AG09319 (cell line): ENCODE measurements around the gene MICU2.
"Not testable (repeated sequence)": the region's sequence is repeated elsewhere in the genome, so short reads cannot be mapped to it uniquely, and the experiment has no call there.

ENCODE experiments used
- DNase-seq: peaks from one replicate; pipeline ENCODE4 v3.0.0-alpha.2; 2010; ENCODE audit warnings: low read depth; ENCODE audit errors: extremely low read depth
- TF ChIP-seq, protein P1 (sequence below): IDR thresholded peaks from 2 replicates; pipeline ENCODE4 v1.5.1; 2011; ENCODE audit warnings: low read depth, mild to moderate bottlenecking, inconsistent platforms, low read length, moderate library complexity

MICU2 gene

GRCh38 chr13:21567714-21568113 lies 36.3 kb downstream of the MICU2 start:
- TF ChIP-seq, protein P1, sequence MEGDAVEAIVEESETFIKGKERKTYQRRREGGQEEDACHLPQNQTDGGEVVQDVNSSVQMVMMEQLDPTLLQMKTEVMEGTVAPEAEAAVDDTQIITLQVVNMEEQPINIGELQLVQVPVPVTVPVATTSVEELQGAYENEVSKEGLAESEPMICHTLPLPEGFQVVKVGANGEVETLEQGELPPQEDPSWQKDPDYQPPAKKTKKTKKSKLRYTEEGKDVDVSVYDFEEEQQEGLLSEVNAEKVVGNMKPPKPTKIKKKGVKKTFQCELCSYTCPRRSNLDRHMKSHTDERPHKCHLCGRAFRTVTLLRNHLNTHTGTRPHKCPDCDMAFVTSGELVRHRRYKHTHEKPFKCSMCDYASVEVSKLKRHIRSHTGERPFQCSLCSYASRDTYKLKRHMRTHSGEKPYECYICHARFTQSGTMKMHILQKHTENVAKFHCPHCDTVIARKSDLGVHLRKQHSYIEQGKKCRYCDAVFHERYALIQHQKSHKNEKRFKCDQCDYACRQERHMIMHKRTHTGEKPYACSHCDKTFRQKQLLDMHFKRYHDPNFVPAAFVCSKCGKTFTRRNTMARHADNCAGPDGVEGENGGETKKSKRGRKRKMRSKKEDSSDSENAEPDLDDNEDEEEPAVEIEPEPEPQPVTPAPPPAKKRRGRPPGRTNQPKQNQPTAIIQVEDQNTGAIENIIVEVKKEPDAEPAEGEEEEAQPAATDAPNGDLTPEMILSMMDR: no peak
- DNase-seq: no peak

GRCh38 chr13:21557995-21558394 lies 46.0 kb downstream of the MICU2 start:
- no peak for DNase-seq
- TF ChIP-seq, protein P1: peak; percentile 21

DNA sequence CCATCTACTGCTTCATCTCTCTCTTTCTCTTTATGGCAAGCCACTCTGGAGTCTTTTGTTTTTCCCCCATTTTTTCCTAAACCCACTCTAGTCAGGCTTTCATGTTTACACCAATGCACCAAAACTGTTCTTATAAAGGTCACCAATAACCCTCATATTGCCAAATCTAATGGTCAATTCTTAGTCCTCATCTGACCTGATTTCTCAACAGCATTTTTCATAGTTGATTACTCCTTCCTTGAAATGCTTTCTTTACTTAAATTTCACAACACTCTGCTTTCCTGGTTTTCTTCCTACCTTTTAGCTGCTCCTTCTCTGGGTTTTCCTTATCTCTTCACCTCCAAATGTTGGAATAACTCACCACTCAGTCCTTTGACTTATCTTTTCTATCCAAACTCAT lies 47.9 kb downstream of the MICU2 start:
- DNase-seq: no peak
- TF ChIP-seq, protein P1: no peak

- DNase-seq: not testable (repeated sequence)
Observed at GRCh38 chr13:21553261-21553660, 50.7 kb downstream of the MICU2 start.

GRCh38 chr13:21550918-21551317 lies 53.1 kb downstream of the MICU2 start:
- TF ChIP-seq, protein P1: no peak

GRCh38 chr13:21549633-21550032 lies 54.3 kb downstream of the MICU2 start:
- TF ChIP-seq, protein P1: no peak
- DNase-seq: no peak

More at GRCh38 chr13:21550918-21551317, 53.1 kb downstream of the MICU2 start:
- DNase-seq: no peak

DNA sequence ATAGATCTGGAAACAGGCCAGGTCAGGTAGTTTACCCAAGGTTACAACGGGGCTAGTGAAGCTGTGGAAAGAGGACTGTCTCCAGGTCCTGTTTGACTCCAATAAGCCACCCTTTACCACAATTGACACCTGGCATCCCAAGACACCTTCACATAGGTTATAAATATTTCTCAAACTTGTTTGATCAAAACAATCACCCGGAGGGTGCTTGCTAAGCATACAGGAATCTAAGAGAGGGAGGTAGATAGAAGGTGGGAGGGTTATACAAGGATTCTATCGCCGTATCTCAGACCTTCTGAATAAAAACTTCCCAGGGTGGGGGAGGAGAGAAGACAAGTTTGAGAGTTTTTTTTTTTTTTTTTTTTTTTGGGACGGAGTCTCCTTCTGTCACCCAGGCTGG lies 55.4 kb downstream of the MICU2 start:
- no peak for DNase-seq
- TF ChIP-seq, protein P1: no peak

DNA sequence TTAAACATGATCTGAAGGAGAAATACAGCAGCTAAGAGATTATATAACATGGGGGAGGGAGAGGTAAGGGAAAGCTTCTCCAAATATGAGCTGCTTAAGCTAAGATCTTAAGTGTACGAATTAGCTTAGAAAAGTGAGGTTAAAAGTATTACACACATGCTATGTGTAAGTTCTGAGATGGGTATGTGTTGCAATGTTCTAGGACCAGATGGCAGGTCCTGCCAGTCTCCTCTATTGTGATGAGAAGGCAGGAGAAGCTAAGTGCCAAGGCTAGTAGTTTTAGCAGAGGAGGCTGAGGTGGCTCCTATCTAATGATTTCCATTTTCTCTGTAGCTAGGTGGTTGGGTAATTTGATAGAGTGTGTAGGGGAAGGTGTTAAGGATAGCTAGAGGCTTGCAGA lies 57.6 kb downstream of the MICU2 start:
- TF ChIP-seq, protein P1: no peak
- no peak for DNase-seq
